ENCODE results near the gene PLXNB1.

Gene PLXNB1

DNA sequence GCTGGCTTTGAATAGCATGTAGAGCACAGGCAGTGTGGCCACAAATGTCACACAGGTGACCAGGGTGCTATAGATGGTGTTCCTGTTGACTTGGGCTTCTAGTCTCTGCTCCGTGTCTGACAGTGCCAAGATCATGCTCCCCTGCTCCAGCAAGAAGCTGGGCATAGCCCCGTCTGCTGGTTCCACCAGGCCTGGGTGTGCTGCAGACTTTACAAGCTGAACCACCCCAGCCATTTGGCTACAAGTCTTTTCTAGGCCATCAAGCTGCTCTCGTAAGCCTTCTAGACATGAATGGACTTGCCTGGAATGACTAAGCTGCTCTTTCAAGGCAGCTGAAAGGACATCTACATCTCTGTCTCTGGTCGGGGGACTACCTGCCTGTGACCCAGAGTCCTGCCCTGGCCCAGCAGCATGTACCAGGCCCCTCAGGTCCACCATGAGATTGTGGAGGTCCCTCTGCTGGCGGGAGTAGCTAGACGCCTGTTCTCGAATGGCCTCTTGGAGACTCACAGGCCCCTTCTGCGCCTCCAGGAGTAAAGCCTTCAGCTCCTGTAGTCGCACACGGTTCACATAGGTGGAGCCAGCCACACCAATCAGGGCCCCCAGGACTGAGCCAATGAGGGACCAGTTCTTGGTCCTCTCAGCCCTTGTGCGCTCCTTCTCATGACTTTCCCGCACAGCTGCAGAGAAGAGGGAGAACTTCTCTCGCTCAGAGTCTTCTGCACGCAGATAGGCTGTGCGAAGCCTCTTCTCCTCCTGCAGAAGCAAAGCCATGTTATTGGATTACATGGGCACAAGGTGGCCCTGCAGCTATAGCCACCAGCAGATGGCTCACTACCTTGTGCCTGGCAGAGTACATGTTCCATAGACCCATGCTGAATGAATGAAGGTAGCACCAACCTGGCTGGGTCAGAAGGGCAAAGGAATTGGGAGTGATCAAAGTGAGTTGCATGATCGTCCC lies 2.8 kb upstream of the PLXNB1 start:
- no peak for DNase-seq

DNA sequence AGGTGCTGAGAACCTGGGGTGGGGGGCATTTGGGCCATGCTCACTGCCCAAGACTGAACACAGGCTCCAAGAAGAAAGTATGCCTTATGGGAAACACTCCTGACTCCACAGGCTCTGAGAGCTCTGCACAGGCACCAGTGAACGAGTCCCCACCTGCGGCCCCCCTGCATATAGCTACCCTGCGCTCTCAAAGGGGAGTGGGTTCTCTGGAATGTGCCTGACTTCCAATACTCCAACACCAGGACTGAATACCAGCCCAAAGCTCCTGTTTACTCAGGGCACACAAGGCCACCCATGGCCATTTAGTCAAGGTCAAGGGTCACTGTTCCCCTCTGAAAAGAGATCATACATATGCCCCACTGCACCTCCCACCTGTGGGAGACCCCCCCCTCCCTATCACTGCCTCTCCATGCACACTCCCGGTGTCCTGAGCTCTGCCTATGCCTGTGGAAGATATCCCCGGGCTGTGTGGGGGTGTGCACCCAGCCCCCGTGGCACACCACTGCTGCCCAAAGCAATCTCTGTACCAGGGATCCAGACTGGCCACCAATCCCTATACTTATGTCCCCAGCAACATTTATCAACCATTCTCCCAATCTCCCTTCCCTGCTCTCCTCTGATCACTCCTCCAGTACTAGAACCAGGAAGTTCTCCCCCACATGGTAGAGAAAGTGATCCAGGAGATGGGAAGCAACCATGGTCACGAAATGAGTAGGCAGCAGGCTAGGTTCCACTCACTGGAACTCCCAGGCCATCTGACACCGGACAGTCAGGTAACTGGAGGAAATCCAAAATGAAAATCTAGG lies 1.5 kb upstream of the PLXNB1 start:
- DNase-seq = no peak

DNA sequence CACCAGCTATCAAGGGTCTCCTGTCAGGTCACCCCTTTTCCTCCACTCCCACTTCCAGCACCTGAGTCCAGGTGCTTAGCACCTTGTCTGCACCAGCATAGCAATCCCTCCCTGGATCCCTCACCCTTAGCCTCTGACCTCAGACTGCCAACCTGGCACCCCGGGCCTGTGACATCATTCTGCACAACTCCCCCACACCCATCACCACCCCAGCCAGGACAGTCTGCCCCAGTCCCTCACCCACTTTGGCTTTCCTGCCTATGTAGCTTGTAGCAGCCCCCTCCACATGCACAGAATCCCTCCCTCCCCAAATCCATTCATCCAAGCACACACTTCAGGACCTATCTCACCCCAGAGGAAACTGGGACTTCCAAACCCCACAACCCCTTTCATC lies 819 bp upstream of the PLXNB1 start:
- DNase-seq = no peak

DNA sequence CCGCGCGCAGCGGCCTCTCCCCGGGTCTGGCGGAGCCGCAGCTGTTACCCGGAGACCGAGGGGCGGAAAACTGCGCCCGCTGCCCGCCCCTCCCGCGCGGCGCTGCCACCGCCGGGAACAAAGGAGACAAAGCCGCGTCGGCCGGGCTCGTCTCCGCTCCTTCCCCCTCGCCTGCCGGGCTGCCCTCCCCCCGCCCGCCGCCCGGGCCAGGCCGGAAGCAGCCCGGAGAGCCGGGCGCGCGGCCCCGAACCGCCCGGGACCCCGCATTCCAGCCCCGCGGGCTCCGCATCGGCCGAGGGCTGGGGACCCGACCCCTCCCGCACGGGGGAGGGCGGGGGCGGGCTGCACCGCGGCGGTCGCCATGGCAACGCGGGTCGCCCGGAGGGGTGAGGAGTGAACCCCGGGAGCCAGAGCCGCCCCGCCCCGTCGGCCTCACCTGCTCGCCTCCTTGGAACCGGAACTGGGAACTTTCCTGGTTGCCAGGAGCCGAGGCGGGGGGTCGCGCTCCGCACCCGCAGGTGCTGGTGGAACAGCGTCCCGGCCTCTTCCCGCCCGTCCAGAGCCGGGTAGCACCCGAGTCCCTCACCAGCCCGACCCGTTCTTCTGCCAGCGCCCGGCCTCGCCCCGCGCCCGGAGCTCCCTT lies 448 bp downstream of the PLXNB1 start:
- DNase-seq = peak; percentile 46

DNA sequence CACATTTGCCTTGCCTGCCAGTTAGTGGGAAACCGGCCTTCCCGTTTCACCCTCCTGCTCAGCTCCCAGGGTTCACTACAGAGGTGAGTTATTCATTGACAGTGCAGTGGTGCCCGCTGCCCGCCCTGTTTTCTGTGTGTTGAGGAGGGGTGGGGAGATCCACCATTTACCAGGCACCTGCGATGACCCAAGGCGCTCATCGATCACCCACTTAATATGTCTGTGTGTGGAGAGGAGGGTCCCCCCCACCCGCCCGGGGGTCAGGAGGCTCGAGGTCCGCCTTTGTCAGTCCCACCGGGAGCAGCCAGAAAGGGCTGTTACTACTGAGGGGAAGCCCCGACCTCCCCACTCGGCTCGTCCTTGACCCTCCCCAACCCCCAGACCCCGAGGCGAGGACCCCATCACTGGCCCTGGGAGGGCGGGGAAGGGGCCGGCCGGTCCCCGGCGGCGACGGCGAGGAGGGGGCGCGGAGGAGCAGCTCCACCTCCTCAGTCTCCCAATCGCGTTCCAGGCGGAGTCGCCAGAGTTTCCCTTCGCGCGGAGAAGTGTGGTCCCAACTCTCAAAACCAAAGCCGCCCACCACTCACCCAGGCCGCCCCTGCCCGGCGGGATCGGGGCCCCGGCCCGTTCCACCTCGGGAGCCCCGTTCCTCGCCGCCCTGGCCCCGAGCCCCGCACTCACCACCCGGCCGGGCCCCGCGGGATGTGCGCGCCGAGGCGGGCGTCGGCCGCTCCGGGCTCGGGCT lies 1.1 kb downstream of the PLXNB1 start:
- DNase-seq = peak; percentile 28

DNA sequence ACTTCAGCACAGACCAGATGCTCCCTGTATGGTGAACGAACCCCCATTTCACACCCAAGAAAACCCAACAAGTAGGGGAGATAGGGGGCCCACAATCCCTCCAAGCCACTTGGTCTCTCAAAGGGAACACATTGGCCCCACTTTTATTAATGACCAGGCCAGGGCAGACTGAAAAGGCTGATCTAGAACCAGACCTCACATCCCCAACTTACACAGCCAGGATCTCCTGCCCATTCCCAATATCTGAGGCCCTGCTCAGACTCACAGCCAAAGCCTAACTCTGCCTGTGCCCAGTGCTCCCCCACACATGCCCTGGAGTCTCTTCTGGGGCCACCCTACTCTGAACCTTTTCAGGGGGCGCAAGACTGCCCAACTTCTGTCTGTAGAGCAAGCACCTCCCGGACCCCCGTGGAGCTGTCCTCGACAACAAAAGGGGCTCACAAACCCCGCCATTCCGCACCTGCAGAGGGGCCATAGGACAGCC lies 1.8 kb downstream of the PLXNB1 start:
- DNase-seq = no peak

DNA sequence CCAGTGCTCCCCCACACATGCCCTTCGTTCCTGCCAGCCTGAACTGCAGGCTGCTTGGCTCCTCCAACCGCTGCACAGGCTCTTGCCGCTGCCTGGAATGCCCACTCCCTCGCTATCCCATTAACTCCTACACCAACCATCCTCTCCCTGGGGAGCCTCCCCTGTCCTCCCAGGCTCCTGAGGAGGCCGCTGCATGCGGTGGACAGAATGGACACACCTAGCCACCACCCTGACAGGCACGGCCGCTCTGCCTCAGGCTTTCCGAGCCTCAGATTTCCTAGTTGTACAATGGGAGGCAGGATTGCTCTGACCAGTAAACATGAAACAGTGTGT lies 2.3 kb downstream of the PLXNB1 start:
- DNase-seq = no peak

DNA sequence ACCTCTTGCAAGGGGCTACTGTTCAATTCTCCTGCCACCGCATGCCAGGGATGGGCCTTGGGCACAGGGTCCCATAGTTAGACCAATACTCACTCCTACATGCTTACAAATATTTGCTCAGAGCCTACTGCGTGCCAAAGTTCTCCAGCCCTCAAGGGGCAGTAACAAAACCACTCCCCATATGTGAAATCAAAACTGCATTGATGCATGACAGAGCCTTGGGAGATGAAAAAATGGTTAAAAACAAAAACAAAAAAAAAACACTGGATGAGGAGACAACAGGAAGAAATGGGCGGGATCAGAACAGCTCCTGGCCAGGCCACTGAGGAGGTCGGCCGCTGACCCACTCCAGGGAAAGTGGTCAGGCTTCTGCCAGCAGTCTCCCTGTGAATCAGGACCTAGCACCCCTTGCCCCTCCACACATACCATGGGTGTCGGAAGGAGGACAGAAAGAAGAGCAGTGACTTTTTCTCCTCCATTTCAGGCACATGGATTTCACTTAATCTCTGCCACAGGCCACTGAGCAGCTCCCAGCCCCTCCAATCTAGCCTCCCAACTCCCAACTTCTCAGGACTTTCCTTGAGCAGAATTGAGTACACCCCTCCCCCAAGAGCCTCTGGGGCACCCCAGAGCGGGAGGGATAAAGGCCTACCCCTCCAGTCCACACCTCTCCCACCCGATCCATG lies 2.8 kb downstream of the PLXNB1 start:
- no peak for DNase-seq

DNA sequence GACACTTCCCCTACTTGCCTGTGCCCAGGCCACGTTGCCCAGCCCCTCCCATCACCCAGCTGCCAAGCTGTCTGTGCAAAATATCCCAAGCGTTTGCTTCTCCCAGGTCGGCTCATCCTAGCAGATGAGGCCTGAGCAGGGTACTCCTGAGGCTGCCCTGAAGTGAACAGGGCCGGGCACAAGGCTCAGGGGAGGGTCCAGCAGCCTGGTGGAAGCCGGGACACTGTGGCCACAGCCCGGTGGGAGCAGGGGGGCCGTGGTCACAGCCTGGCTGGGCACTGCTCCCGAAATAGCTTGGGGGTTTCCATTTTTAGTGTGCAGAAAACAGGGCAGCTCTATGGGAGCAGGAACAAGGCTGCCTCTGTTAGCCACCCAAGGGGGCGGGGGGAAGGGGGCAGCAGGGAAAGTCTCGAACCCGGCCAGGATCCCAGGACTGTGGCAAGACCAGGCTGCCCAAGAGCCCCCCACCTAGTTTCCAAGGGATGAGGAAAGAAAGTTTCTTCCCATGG lies 3.4 kb downstream of the PLXNB1 start:
- DNase-seq = no peak

DNA sequence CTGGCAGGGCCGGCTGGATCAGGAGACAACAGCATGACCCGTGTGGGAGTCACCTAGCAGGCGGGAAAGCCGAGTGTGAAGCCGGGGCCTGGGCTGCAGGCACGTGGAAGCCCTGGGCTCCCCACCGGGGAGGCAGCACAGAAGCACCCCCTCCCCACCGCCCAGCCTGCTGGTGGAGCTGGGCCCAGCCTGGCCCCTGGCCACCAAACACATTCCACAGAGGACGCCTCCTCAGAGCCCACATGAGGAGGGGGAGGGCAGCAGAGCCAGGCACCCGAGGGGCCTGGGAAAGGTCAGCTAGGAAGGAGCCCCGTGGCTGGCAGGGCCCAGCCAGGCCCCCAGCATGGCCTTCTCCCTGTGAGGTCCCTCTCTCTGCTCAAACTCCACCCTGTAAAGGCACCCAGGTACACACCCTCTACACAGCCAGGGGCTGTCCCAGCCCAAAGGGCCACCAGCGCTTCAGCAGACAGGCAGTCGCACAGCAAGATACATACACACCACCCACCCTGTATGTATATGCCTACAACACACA lies 4.5 kb downstream of the PLXNB1 start:
- DNase-seq = peak; percentile 33

DNA sequence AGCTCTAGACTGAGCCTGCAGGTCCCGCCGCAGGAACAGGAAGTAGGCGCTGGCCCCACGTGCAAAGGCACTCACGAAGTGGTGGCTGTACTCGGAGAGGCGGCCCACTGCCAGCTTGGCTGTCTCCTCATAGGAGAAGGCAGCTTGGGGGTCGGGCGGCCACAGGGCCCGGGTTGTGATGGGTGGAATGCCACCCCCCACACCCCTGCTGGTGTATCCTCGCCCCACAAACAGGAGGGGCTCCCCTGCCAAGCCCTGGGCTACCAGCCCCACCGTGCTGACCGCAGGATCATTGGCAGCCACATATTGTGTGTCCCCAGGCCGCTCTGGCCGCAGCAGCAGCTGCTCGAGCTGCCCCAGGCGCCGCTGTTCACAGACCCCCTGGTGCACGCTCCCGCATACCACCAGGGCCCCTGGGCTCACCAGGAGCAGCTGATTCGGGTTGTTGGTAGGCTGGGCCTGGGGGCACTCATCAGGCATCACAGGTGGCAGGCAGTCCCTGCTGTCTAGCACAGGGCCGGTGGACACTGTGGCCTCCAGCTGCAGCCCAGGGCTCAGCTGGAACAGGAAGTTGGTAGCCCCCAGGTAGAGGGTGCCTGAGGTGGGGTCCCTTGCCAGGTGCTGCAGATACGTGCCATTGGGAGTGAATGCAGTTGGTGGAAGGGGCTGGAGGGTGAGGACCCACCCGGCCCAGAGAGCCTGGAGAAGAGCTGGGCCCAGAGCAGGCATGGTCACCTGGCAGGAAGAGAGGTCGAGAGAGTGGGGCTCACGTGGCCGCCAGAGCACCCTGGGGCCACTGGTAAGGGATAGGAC lies 5.8 kb downstream of the PLXNB1 start:
- no peak for DNase-seq

DNA sequence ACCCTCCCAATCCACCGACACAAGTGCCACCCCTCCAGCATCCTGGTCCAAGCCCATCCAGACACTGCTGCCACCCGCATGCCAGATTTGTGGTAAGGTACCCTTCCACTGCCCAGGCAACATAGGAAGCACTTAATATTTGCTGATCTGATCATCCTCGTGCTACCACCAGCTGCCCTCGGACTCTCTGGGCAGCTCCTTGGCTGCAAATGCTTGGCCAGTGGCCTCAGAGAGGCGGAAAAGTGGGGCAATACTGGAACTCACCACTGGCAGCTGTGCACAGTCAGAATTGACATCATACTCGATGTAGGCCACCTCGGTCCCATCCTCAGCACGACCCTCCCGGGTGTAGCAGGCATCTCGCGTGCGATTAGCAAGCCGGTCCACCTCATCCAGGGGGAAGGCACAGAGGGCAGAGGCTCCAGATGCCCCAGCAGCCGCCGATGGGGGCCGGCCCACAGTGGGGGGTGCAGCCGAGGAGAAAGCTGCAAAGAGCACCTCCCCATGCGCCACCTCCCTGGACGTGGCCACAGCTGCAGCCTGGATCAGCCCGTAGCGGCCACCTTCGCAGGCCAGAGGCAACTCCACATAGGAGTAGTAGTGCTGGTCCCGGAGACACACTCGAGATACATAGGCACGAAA lies 6.5 kb downstream of the PLXNB1 start:
- no peak for DNase-seq

DNA sequence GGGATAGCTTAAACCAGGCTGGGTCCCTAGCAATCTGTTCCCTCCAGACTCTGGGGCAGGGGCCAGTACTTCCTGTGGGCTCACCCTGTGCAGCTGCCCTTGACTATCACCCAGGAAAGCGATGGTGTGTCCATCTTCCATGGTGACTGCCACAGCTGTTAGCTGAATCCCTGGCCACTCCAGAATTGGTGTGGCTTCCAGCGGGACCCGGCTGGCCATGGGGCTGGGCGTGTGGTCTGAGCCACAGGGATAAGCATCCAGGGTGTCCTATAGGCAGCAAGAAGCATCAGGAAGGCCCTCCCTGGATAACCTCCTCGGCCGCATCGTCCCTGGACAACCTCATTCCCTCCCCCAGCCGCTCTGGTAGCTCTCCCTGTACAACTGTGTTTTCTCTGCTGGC lies 7.2 kb downstream of the PLXNB1 start:
- no peak for DNase-seq

DNA sequence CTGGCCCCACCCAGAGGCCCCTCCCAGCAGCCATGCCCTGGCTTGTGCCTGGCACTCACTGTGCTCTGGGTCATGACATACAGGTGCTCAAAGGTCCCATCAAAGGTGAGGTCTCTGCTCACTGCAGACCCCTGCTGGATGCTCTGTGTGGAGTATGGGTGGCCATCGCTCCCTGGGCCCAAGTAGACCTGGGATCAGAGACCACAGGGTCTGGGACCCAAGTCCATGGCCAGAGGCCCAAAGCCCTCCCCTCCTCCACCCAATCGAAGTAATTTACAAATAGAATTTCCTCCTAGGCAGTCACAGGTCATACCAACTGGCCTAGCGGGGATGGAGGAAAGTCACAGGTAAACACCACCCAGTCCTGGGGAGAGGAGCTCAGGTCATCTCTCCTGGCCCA lies 7.6 kb downstream of the PLXNB1 start:
- no peak for DNase-seq

DNA sequence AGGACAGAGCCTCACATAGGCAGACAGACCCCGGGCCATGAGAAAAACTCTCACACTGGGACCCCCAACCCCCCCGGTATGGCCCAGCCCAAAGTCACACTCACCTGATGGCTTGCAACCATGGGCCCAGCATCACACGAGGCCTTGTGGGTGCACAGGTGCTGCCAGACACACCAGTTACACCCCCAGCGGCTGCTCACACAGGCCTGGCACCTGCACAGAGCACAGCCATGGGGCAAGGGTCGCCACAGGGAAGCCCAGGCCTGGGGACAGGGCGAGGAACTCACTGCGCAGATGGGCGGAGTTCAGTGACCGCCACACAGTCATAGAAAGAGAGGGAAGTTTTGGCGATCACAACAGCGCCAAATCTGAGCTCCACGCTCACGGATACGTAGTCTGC lies 9.3 kb downstream of the PLXNB1 start:
- DNase-seq = no peak

DNA sequence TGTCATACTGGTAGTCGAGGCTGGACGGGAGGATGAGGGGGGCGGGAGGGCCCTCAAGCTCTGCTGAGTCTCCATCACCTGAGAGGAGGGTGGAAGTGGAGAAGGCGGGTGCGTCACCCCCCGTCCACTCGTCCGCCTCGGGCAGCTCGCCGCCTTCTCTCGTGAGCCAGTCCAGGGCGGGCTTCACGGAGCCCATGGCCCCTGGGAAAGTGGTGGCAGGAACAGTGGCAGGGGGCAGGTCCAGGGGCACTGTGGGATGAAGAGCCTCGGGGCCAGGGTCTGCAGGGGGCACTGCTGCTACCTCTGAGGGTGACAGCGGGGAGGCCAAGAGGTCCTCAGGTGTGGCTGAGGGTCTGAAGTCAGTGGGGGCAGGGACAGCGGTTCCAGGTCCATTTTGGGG lies 10.3 kb downstream of the PLXNB1 start:
- DNase-seq = no peak

DNA sequence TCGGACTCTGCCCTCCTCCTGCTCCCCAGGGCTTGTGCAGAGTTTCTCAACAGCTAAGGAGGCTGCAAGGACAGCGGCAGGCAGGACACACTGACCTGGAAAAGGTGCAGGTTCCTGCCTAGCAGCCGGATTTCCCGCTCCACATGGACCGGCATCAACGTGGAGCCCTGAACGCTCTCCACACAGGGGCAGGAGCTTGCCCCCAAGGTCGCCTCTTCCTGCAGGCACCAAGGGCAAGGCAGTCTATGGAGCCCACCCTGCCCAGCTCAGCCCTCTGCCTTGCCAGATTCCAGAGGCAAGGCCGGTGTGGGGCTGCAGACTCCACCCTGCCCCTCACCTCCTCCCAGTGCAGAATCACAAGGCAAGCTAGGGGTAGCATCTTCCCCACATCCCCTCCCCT lies 10.7 kb downstream of the PLXNB1 start:
- DNase-seq = no peak

DNA sequence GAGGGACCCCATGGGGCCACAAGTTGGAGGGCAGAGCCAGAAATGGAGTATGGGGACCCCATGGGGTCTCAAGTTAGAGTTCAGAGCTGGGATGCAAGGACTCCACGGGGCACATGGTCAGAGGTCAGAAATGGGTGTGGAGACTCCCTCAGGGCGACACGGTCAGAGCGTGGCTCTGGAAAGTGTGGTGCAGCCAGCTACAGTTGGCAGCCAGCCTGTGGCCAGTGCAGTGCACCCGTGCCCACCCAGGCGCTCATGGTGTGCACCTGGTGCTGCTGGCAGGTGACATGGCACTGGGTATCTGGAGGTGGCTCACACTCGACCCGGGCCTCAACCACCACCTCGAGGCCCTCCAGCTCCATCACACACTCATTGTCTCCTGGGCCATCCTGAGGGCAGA lies 11.2 kb downstream of the PLXNB1 start:
- DNase-seq = no peak

DNA sequence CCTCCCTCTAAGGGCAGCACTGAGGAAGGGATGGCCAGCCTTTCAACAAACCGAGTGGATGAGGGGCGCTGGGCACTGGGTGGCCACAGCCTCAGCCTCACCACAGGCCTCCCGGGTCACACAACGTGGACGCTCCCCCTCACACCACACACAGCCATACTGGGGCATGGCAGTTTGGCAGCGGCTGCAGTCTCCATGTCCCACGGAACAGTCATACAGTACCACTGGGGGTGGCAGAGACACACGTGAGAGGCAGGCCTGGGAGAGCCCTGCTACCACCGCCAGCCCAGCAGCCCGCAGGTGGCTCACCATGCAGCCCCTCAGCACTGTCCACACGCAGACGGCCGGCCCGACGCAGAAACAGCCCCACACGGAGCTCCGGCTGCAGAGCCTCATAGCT lies 11.7 kb downstream of the PLXNB1 start:
- no peak for DNase-seq

DNA sequence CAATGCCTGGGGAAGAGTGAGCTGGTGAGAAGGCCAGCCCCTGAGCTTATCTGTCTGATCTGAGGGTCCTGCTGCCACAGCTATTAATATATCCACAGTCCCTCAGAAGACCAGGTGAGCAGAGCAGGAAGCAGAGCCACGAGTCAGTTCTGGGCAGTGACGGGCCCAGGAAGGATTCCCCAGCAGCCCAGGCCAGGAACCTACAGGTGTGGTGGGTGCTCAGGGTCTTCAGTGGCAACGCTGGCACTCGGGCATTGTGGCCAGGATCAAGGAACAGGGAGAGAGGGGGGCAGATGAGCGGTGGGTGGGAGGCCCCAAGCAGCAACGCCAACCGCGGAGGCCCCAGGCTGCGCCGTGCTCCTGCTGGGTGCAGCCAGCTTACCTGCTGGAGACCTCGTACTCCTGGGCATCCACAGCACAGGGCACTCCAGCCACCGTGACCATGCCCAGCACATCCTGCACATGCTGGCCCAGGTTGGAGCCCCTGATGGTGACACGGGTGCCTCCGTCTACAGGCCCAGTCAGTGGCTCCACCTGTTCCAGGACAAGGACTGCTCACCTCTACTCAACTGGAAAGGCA lies 12.3 kb downstream of the PLXNB1 start:
- DNase-seq = no peak
